KBM-7 (cell line): ENCODE results near the gene FOXO3.
"Not testable (repeated sequence)": the region's sequence is repeated elsewhere in the genome, so short reads cannot be mapped to it uniquely, and the experiment has no call there.

Source experiments
- DNase-seq: peaks from one replicate; pipeline ENCODE4 v3.0.0-alpha.2; 2015
- in situ Hi-C: fragments of 300-500 bp; cut with MboI; formaldehyde crosslinking; loops from 2 replicates; pipeline ENCODE4 v1.14.3; 2020; ENCODE audit warnings: low sequenced_read_pairs, low pct_unique_long_range_greater_than_20kb, mixed read lengths

The FOXO3 gene

DNA sequence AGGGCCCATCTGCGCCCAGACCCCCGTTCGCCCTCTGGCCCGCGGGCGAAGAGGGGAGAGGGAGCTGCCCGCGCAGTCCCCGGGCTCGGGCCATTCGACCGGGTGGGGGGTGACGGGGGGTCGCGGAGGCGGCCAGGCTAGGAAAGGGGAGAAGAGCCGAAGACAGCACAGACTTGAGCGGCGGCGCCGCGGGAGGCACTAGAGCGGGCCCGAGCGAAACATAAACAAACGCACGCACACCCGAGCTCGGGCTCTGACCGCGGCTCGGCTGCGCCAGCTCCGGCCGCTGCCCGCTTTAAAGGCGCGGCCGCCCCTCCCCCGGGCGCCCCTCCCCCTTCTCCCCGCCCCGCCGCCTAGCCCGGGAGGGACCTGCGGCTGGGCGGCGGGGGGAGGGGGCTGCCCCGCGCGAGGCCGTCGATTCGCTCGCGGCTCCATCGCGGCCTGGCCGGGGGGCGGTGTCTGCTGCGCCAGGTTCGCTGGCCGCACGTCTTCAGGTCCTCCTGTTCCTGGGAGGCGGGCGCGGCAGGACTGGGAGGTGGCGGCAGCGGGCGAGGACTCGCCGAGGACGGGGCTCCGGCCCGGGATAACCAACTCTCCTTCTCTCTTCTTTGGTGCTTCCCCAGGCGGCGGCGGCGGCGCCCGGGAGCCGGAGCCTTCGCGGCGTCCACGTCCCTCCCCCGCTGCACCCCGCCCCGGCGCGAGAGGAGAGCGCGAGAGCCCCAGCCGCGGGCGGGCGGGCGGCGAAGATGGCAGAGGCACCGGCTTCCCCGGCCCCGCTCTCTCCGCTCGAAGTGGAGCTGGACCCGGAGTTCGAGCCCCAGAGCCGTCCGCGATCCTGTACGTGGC lies at the start of gene FOXO3:
TSS of gene FOXO3 (plus strand) at position 455 of the 846 bp plus-strand sequence. CDS start at position 747, 292 bp downstream.
- no peak for DNase-seq

DNA sequence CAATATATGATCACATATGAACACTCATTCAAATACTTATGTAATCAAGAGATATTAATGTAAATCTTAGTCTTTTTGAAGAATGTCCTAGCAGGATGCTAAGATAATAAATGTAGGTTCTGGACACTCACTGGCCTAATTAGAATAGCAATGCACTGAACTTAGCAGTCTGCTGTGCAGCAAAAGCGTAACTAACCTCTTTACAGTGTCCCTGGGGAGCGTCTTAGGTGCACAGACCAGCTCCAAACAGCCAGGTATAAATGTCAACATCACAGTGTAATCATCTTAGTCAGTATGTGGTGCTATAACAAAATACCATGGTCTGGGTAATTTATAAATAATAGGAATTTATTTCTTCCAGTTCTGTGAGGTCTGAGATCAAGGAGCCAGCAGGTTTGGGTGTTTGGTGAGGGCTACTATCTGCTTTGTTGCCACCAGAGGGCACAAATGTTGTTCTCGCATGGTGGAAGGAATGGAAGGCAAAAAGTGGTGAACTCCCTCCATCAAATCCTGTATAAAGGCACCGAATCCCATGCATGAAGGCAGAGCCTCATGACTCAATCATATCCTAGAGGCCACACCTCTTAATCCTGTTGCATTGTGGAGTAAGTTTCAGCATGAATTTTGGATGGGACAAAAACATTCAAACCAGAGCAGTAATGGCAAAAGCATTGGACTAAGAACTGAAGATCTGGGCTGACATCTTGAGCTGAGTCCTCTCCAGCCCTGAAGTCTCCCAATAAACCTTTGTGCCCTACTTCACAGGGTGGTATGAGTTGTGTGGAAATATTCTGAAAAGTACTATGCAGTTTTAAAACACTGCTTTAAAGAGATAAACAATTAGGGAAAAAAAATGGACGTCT lies 41.8 kb upstream of the FOXO3 start:
- in situ Hi-C loops = loop anchor here (25.0 kb wide), 1 partner anchor 532 kb away; no protein-coding TSS in a partner anchor
- peak; percentile 56 for DNase-seq

More for the DNA sequence above, at the start of gene FOXO3:
- in situ Hi-C loops = loop anchor here (25.0 kb wide), 1 partner anchor 227 kb away; no protein-coding TSS in a partner anchor

GRCh38 chr6:108521616-108522107 lies 39.1 kb upstream of the FOXO3 start:
- DNase-seq = no peak
- in situ Hi-C loops = loop anchor here (25.0 kb wide), 1 partner anchor 534 kb away; no protein-coding TSS in a partner anchor

GRCh38 chr6:108523697-108524096 lies 37.0 kb upstream of the FOXO3 start:
- in situ Hi-C loops = loop anchor here (25.0 kb wide), 1 partner anchor 536 kb away; no protein-coding TSS in a partner anchor
- DNase-seq = no peak

DNA sequence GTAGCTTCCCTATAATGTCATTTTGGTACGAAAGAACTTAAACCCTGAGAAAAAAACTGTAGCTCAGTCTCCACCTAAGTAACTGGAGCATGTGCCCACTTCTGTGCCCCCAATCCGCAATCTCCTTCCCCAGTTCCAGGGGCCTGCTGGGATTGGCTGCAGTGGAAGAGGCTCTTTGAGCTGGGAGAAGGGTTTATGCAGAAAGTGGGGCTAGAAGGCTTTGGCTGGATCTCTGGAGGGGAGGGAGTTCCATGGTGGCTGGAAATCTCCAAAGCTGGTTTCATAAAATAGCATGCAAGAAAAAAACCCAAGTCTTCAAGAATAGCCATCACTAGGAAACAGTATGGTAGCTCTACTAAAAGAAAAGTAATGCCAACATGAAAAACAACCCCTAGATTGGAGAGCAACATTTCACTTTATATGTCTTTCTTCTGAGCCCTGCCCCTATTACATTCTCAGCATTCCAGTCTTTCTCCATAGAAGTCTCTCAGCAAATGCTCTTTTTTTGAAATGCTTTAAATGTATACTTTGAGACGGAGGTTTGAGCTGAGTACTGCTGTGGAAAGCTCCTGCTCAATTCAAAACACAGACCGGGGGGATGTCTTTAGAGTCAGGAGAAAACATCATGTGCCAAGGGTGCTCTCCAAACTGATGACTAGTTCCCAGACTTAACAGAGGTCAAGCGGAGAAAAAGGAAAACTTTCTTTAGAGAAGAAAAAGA lies 36.0 kb upstream of the FOXO3 start:
- no peak for DNase-seq
- in situ Hi-C loops = loop anchor here (25.0 kb wide), 2 partner anchors 537 to 863 kb away; partner anchors contain the start of gene CD164

- DNase-seq = peak; percentile 67
These were observed 34.0 kb upstream of the FOXO3 start for GRCh38 chr6:108526739-108527174.

DNA sequence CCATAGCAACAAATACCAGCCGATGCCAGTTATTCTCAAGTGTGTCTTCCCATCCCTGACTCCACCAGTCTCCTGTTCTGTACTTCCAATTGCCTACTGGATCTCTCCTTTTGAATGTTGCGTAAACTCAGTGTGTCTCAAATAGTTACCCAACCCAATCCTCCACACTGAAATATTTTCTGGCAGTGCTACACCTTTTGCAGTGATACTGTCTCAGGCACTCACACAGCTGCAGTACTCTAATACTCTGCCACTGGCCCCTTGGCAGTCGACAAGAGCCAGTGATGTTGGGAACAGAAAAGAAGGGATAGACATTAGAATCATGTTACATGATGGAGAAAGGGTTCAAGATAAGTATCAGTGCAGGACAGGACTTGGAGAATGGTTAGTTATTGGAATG lies 31.8 kb upstream of the FOXO3 start:
- no peak for DNase-seq
- in situ Hi-C loops = loop anchor here (25.0 kb wide), 1 partner anchor 858 kb away; the partner anchor contains the start of gene CD164

More at GRCh38 chr6:108526739-108527174, 34.0 kb upstream of the FOXO3 start:
- in situ Hi-C loops = loop anchor here (25.0 kb wide), 1 partner anchor 861 kb away; the partner anchor contains the start of gene CD164

- in situ Hi-C loops = loop anchor here (25.0 kb wide), 1 partner anchor 856 kb away; the partner anchor contains the start of gene CD164
- no peak for DNase-seq
These were observed 29.4 kb upstream of the FOXO3 start for GRCh38 chr6:108531332-108531731.

GRCh38 chr6:108535114-108535742 lies 25.5 kb upstream of the FOXO3 start:
- in situ Hi-C loops = loop anchor here (25.0 kb wide), 1 partner anchor 852 kb away; the partner anchor contains the start of gene CD164

DNA sequence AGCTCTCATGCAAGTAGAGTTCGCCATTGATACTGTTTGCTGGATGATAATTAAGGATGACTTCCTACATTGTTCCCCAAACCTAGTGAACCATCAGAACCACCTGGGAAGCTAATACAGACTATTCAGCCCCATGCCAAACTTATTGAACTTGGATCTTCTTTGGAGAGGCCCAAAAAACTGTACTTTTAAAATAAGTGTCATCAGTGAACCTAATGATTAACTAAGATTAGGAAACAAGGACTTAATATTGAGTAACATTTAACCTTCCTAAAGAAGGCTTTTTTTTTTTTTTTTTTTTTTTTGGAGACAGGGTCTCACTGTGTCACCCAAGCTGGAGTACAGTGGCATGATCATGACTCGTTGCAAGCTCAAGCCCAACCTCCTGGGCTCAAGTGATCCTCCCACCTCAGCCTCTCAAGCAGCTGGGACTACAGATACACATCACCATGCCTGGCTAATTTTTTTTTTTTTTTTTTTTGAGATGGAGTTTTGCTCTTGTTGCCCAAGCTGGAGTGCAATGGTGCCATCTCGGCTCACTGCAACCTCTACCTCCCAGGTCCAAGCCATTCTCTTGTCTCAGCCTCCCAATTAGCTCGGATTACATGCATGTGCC lies 24.7 kb upstream of the FOXO3 start:
- DNase-seq = not testable (repeated sequence)
- in situ Hi-C loops = loop anchor here (25.0 kb wide), 1 partner anchor 851 kb away; the partner anchor contains the start of gene CD164

More at GRCh38 chr6:108535114-108535742, 25.5 kb upstream of the FOXO3 start:
- DNase-seq = no peak

DNA sequence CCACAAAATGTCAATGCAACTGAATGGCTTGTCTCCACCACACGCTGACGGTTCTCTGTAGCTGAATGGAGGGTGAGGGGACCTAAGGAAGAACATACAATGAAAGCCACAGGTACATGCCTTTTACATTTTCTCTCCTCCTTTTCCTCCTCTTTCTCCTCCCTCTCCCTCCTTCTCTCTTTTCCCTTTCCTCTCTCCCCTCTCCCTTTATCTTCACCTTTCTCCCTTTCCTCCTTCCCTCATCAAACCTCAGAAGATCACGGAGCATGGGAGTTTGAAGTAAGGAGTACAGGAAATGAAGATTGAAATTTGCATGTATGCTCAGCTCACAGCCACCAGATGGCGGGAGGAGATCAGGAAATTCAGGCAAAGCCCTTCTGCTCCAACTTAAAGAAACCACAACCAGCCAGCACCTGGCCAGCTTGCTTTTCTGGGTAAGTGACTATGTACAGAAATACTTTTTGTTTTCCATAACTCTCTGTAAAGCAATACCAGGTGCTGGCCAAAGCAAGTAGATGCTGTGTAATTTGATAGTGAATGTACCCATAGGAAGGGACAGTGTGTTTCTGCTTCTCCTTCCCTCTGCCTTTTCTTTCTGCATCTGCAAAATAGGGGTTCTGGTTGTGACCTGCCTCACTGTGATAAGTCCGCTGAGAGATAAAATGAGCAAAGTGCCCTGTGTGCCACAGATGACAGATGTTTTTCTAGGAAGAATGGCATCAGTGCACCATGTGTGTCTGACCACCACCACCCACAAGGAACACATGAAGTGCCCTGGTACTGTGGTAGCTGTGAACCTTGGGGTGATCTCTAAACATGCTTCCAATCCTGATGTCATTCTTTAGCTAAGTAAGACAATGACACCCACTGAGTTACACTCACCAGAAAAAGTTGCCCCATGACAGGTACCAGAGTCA lies 18.6 kb upstream of the FOXO3 start:
- in situ Hi-C loops = loop anchor here (10.0 to 25.0 kb wide), 2 partner anchors 523 to 845 kb away; partner anchors contain the start of gene CD164
- peak; percentile 87 for DNase-seq

GRCh38 chr6:108543175-108543940 lies 17.4 kb upstream of the FOXO3 start:
- no peak for DNase-seq
- in situ Hi-C loops = loop anchor here (10.0 to 25.0 kb wide), 2 partner anchors 521 to 844 kb away; partner anchors contain the start of gene CD164

DNA sequence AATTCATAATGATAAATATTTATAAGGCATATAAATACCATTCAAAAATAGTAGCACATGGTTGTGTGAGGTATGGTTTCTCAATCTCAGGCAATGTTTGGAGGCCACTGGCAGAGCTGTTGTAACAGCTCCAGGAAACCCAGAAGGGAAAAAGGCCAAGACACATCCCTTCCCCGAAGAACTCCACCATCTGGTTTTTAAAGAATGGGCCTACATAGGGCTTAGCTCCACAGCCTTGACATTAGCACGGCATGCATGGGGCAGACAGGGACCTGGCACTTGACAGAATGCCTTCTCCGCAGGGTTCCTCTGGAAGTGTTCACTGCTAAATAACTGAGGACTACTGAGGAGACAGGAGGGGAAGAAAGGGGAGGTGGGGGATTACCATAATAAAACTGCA lies 16.1 kb upstream of the FOXO3 start:
- no peak for DNase-seq
- in situ Hi-C loops = loop anchor here (10.0 to 25.0 kb wide), 2 partner anchors 520 to 843 kb away; partner anchors contain the start of gene CD164

- peak; percentile 51 for DNase-seq
- in situ Hi-C loops = loop anchor here (10.0 to 25.0 kb wide), 2 partner anchors 518 to 841 kb away; partner anchors contain the start of gene CD164
These were observed 14.4 kb upstream of the FOXO3 start for GRCh38 chr6:108546079-108547049.
